HepG2 (cell line): Measurements from ENCODE around the gene COX4I2. TPM values are rescaled to one million over a fixed set of nuclear protein-coding genes. Genes with fewer than 3 reads are reported as not detected.

Source experiments
- ARID3A ChIP-seq: IDR thresholded peaks from 2 replicates; pipeline ENCODE4 v1.6.1; 2012; ENCODE audit warnings: low read depth, low read length, improper control_type of control experiment
- BHLHE40 ChIP-seq: IDR thresholded peaks from 2 replicates; pipeline ENCODE4 v1.6.1; 2011; ENCODE audit warnings: low read length, improper control_type of control experiment
- FOXO4 ChIP-seq: sonication (generic); formaldehyde crosslinking; conservative IDR thresholded peaks from 2 replicates; pipeline ENCODE4 v1.8.1; 2023; ENCODE audit warnings: missing genetic modification reagents
- HNRNPUL1 ChIP-seq: fragments of 200-400 bp; formaldehyde crosslinking; IDR thresholded peaks from 2 replicates; pipeline ENCODE4 v1.6.1; 2017; ENCODE audit warnings: low read depth, mild to moderate bottlenecking, low read length, moderate library complexity
- PAF1 ChIP-seq: IDR thresholded peaks from 2 replicates; pipeline ENCODE4 v1.6.1; 2016; ENCODE audit warnings: missing genetic modification reagents, missing compliant biosample characterization
- REST ChIP-seq, 2 experiments: IDR thresholded peaks; 2 replicates each; pipeline ENCODE4 v1.6.1; 2011 to 2012; ENCODE audit warnings: low read length in 2 of 2, borderline replicate concordance in 1 of 2, low read depth in 1 of 2, mild to moderate bottlenecking in 1 of 2, moderate library complexity in 1 of 2
- RNF2 ChIP-seq: fragments of 450-650 bp; conservative IDR thresholded peaks from 2 replicates; pipeline ENCODE4 v1.6.1; 2016; ENCODE audit warnings: low read depth
- SATB2 ChIP-seq: sonication (generic); formaldehyde crosslinking; IDR thresholded peaks from 2 replicates; pipeline ENCODE4 v1.5.0; 2020; ENCODE audit warnings: missing genetic modification reagents
- SMARCC2 ChIP-seq: fragments of 450-650 bp; IDR thresholded peaks from 2 replicates; pipeline ENCODE4 v1.6.1; 2017; ENCODE audit warnings: antibody characterized with exemption, mild to moderate bottlenecking
- SMC3 ChIP-seq: IDR thresholded peaks from 2 replicates; pipeline ENCODE4 v1.6.1; 2011; ENCODE audit warnings: low read length, improper control_type of control experiment
- SRSF1 ChIP-seq: fragments of 200-400 bp; formaldehyde crosslinking; optimal IDR thresholded peaks from 2 replicates; pipeline ENCODE3; 2017; ENCODE audit warnings: mild to moderate bottlenecking, low read depth, low read length, moderate library complexity
- ZBTB39 ChIP-seq: sonication (generic); formaldehyde crosslinking; IDR thresholded peaks from 2 replicates; pipeline ENCODE4 v1.5.0; 2020; ENCODE audit warnings: missing genetic modification reagents
- ZFP90 ChIP-seq: sonication (generic); formaldehyde crosslinking; IDR thresholded peaks from 2 replicates; pipeline ENCODE4 v1.8.0; 2022; ENCODE audit warnings: missing genetic modification reagents, mild to moderate bottlenecking, inconsistent platforms, borderline replicate concordance
- ZNF563 ChIP-seq: sonication (generic); formaldehyde crosslinking; IDR thresholded peaks from 2 replicates; pipeline ENCODE4 v1.8.0; 2022; ENCODE audit warnings: mild to moderate bottlenecking, moderate library complexity, missing genetic modification reagents
- ZNF678 ChIP-seq: sonication (generic); formaldehyde crosslinking; IDR thresholded peaks from 2 replicates; pipeline ENCODE4 v1.4.0; 2020; ENCODE audit warnings: mild to moderate bottlenecking, missing genetic modification reagents
- ZNF704 ChIP-seq: sonication (generic); formaldehyde crosslinking; IDR thresholded peaks from 2 replicates; pipeline ENCODE4 v1.8.1; 2023; ENCODE audit warnings: mild to moderate bottlenecking, inconsistent platforms, moderate library complexity, missing genetic modification reagents, borderline replicate concordance
- ZNF749 ChIP-seq: sonication (generic); formaldehyde crosslinking; IDR thresholded peaks from 2 replicates; pipeline ENCODE4 v1.8.0; 2022; ENCODE audit warnings: mild to moderate bottlenecking, missing genetic modification reagents, moderate library complexity, borderline replicate concordance
- ZZZ3 ChIP-seq: sonication (generic); formaldehyde crosslinking; IDR thresholded peaks from 2 replicates; pipeline ENCODE4 v1.4.0; 2020; ENCODE audit warnings: missing genetic modification reagents, mild to moderate bottlenecking, borderline replicate concordance
- polyA plus RNA-seq, 8 experiments: library from polyadenylated mRNA; depleted of rRNA in 3 of 8; stranded (reverse) in 7 of 8; unstranded in 1 of 8; fragments of >200 nt; fragmentation: Illumina TruSeq in 4 of 8; extraction: Trizol in 4 of 8; gene quantifications; 2 replicates each; pipeline versions ENCODE4 v1.2.1 to v1.2.3, GENCODE V29; 2011 to 2016; ENCODE audit warnings: low read depth in 4 of 8, missing spikeins in 1 of 8, mixed read lengths in 1 of 8; ENCODE audit not compliant: insufficient read depth in 1 of 8
- total RNA-seq, 5 experiments: library from RNA; depleted of rRNA; stranded (reverse); fragments of >200 nt; fragmentation: Illumina TruSeq; extraction: Trizol; gene quantifications; 2 replicates each; pipeline ENCODE4 v1.2.3, GENCODE V29; 2016; ENCODE audit warnings: low read depth in 1 of 5

COX4I2 gene
- total and polyA plus RNA-seq, 2 of the 13 experiments (the other 11 are each of a cell fraction or from before 2014, with no cell fraction given), result 1.1 TPM; not detected in 1

GRCh38 chr20:31608251-31608945 is 29.3 kb upstream of the COX4I2 start (continued):
- TF ChIP-seq ZNF704 (CRISPR knock-in tag) (peak; percentile 92), SMC3 (no peak; the same call in 1 of the 2 replicates), PAF1 (CRISPR knock-in tag) (no peak), ZFP90 (CRISPR knock-in tag) (peak; percentile 97), SMARCC2 (no peak), BHLHE40 (peak; percentile 80), ZBTB39 (CRISPR knock-in tag) (peak; percentile 99), ZNF678 (CRISPR knock-in tag) (0 out of 2 replicates have a peak, but pooled peaks have one; percentile 86), HNRNPUL1 (peak; percentile 99), REST (IDR thresholded peaks at IDR 0.05; ENCODE audit: borderline replicate concordance in 1 of 2, low read depth in 1 of 2, low read length in 2 of 2) (peak in 1 of 2 experiments; percentile 81; a peak in 2 of 4 replicates), ZNF749 (CRISPR knock-in tag) (peak; percentile 100), ZNF563 (CRISPR knock-in tag) (peak; percentile 99), FOXO4 (CRISPR knock-in tag) (0 out of 2 replicates have a peak, but pooled peaks have one; percentile 61), ZZZ3 (CRISPR knock-in tag) (peak; percentile 96), ARID3A (no peak; the same call in 1 of the 2 replicates), SRSF1 (peak; percentile 100), RNF2 (0 out of 2 replicates have a peak, but pooled peaks have one; percentile 6), SATB2 (CRISPR knock-in tag) (peak; percentile 91)
